GM12878 (cell line): ENCODE measurements around the gene MEF2D. TPM values are rescaled to one million over a fixed set of nuclear protein-coding genes. Genes with fewer than 3 reads are reported as not detected.

ENCODE experiments used
- ATAC-seq: fragments of 200-7000 bp; cut with Tn5 transposase; 3 replicates; pipeline ENCODE4 v1.9.1; 2020; ENCODE audit warnings: mild to moderate bottlenecking, moderate library complexity
- BruUV-seq: library from RNA; stranded (reverse); fragments of 400-500 nt; replicated peaks from 2 replicates; lab custom pipeline; 2021; lab: Mats Ljungman, UMichigan
- CTCF ChIA-PET: fragments of 300-600 bp; sonication (Branson Sonifier 250); formaldehyde crosslinking; extraction: SDS; loops from one replicate; lab custom pipeline; 2021; ENCODE audit warnings: inconsistent platforms; lab: Yijun Ruan, JAX
- POLR2A ChIA-PET: fragments of 350-600 bp; formaldehyde crosslinking; extraction: SDS; loops from one replicate; lab custom pipeline; 2021; ENCODE audit warnings: inconsistent platforms; lab: Charles Lee
- RAD21 ChIA-PET: fragments of 300-600 bp; sonication (Branson Sonifier 250); formaldehyde crosslinking; loops from one replicate; lab custom pipeline; 2023; ENCODE audit warnings: antibody characterized with exemption; ENCODE audit not compliant: unreplicated experiment; lab: Charles Lee
- SMC1A ChIA-PET: fragments of 300-600 bp; sonication (Branson Sonifier 250); formaldehyde crosslinking; loops from one replicate; lab custom pipeline; 2023; ENCODE audit not compliant: unreplicated experiment, uncharacterized antibody; lab: Charles Lee
- DNase-seq: peaks from one replicate; pipeline ENCODE4 v3.0.0-alpha.2; 2011; ENCODE audit warnings: low read depth, low spot score
- FAIRE-seq: peaks from 3 replicates; lab custom pipeline; 2011; peaks lifted over from hg19 to GRCh38; lab: Jason Lieb, UNC
- H2AFZ ChIP-seq: 2 replicates; pipeline ENCODE4 v1.6.0; 2011; ENCODE audit warnings: low read depth, low read length, control low read depth; ENCODE audit not compliant: control insufficient read depth
- H3K27ac ChIP-seq: 2 replicates; pipeline ENCODE4 v1.5.1; 2011; ENCODE audit warnings: control low read depth; ENCODE audit not compliant: control insufficient read depth, insufficient read depth
- H3K27me3 ChIP-seq, 2 experiments: replicated peaks in 1 of 2; 2 replicates each; pipeline versions ENCODE4 v1.6.0 to v1.6.1; 2011; ENCODE audit warnings: low read length in 1 of 2; ENCODE audit not compliant: control insufficient read depth in 2 of 2, insufficient read depth in 2 of 2
- H3K36me3 ChIP-seq, 2 experiments: 2 replicates each; pipeline ENCODE4 v1.5.1; 2011; ENCODE audit warnings: low read length in 1 of 2; ENCODE audit not compliant: control insufficient read depth in 2 of 2, insufficient read depth in 2 of 2
- H3K4me1 ChIP-seq: 2 replicates; pipeline ENCODE4 v1.6.1; 2011; ENCODE audit warnings: mild to moderate bottlenecking, low read length, moderate library complexity, mixed read lengths; ENCODE audit not compliant: control insufficient read depth, insufficient read depth
- H3K4me2 ChIP-seq: 2 replicates; pipeline ENCODE4 v1.6.0; 2011; ENCODE audit warnings: control low read depth; ENCODE audit not compliant: control insufficient read depth, insufficient read depth
- H3K4me3 ChIP-seq: fragments of 200-600 bp; sonication (generic); 2 replicates; pipeline ENCODE4 v1.5.1; 2016
- H3K79me2 ChIP-seq: 2 replicates; pipeline ENCODE4 v1.6.0; 2011; ENCODE audit warnings: low read length; ENCODE audit not compliant: control insufficient read depth, insufficient read depth
- H3K9ac ChIP-seq: 2 replicates; pipeline ENCODE4 v1.8.0; 2011; ENCODE audit warnings: low read length, control low read depth, mixed read lengths; ENCODE audit not compliant: control insufficient read depth, insufficient read depth
- H3K9me3 ChIP-seq: replicated peaks from 3 replicates; pipeline ENCODE4 v1.5.1; 2011; ENCODE audit warnings: mild to moderate bottlenecking, low read length; ENCODE audit not compliant: control insufficient read depth, insufficient read depth
- H4K20me1 ChIP-seq: 2 replicates; pipeline ENCODE4 v1.6.0; 2011; ENCODE audit not compliant: control insufficient read depth, insufficient read depth
- CBX3 ChIP-seq: fragments of 200-600 bp; sonication (generic); IDR thresholded peaks from 2 replicates; pipeline ENCODE4 v1.6.1; 2016; ENCODE audit warnings: low read depth, borderline replicate concordance
- CEBPZ ChIP-seq: fragments of 150-350 bp; IDR thresholded peaks from 2 replicates; pipeline ENCODE4 v1.6.1; 2016; ENCODE audit warnings: low read depth, low read length
- JUNB ChIP-seq: IDR thresholded peaks from 2 replicates; pipeline ENCODE4 v1.6.1; 2016; ENCODE audit warnings: antibody characterized with exemption, mild to moderate bottlenecking
- LARP7 ChIP-seq: fragments of 450-650 bp; IDR thresholded peaks from 2 replicates; pipeline ENCODE4 v1.6.1; 2017; ENCODE audit warnings: mild to moderate bottlenecking
- PKNOX1 ChIP-seq: fragments of 450-650 bp; IDR thresholded peaks from 2 replicates; pipeline ENCODE4 v1.6.1; 2016; ENCODE audit warnings: mild to moderate bottlenecking
- PML ChIP-seq: IDR thresholded peaks from 2 replicates; pipeline ENCODE4 v1.6.1; 2012; ENCODE audit warnings: low read length, inconsistent platforms
- SMARCA5 ChIP-seq: fragments of 450-650 bp; IDR thresholded peaks from 2 replicates; pipeline ENCODE4 v1.6.1; 2017; ENCODE audit warnings: mild to moderate bottlenecking
- SREBF2 ChIP-seq: IDR thresholded peaks from 2 replicates; pipeline ENCODE4 v1.6.1; 2012; ENCODE audit warnings: mild to moderate bottlenecking, low read length
- STAT1 ChIP-seq: fragments of 450-650 bp; conservative IDR thresholded peaks from 2 replicates; pipeline ENCODE4 v1.6.1; 2014; ENCODE audit warnings: antibody characterized with exemption, mild to moderate bottlenecking
- TAF1 ChIP-seq: IDR thresholded peaks from 2 replicates; pipeline ENCODE4 v1.6.1; 2011; ENCODE audit warnings: mild to moderate bottlenecking, low read depth, low read length, borderline replicate concordance
- ZNF274 ChIP-seq: IDR thresholded peaks from one replicate; pipeline ENCODE4 v1.8.0; 2011; ENCODE audit not compliant: insufficient read length, insufficient read depth
- WGBS: methylation state at CpG from one replicate; pipeline ENCODE4 v1.1.6; 2016; ENCODE audit warnings: low lambda C conversion rate; ENCODE audit not compliant: insufficient replicate concordance, insufficient coverage; ENCODE audit errors: missing lambda C conversion rate; 5-methylcytosine and 5-hydroxymethylcytosine counted together
- in situ Hi-C: fragments of 300-500 bp; cut with MboI; formaldehyde crosslinking; loops from 9 replicates; pipeline ENCODE4 v1.14.3; 2018; ENCODE audit warnings: mixed read lengths
- intact Hi-C: fragments of 100-400 bp; cut with micrococcal nuclease; formaldehyde crosslinking; loops from one replicate; pipeline ENCODE4 v1.14.2; 2022; ENCODE audit not compliant: unreplicated experiment
- polyA plus RNA-seq, 11 experiments: library from polyadenylated mRNA; depleted of rRNA in 4 of 11; unstranded in 6 of 11; stranded (reverse) in 5 of 11; fragments of >200 nt; fragmentation: Nextera tagmentation in 4 of 11; fragmentation: Illumina TruSeq in 1 of 11; extraction: Ambion mirVana in 4 of 11; extraction: Trizol in 1 of 11; gene quantifications; 1 replicate in 1 of 11; 2 replicates in 10 of 11; pipeline versions ENCODE4 v1.2.1 to v1.2.3, GENCODE V29; 2011 to 2016; ENCODE audit warnings: inconsistent platforms in 2 of 11, missing spikeins in 2 of 11, low read depth in 1 of 11
- total RNA-seq, 4 experiments: library from RNA; depleted of rRNA in 3 of 4; stranded (reverse); fragments of >200 nt in 3 of 4; fragmentation: Illumina TruSeq in 1 of 4; extraction: Trizol in 1 of 4; gene quantifications; 2 replicates each; pipeline versions ENCODE4 v1.2.1 to v1.2.3, GENCODE V29; 2013 to 2021
- TF ChIP-seq, protein P1 (sequence below): IDR thresholded peaks from 2 replicates; pipeline ENCODE4 v1.6.1; 2012; ENCODE audit warnings: low read depth, low read length, improper control_type of control experiment

MEF2D gene
- total and polyA plus RNA-seq, 10 of the 15 experiments (the other 5 are each of a cell fraction or from before 2014, with no cell fraction given), result 0.61 to 53.0 (median 15.2) TPM

DNA sequence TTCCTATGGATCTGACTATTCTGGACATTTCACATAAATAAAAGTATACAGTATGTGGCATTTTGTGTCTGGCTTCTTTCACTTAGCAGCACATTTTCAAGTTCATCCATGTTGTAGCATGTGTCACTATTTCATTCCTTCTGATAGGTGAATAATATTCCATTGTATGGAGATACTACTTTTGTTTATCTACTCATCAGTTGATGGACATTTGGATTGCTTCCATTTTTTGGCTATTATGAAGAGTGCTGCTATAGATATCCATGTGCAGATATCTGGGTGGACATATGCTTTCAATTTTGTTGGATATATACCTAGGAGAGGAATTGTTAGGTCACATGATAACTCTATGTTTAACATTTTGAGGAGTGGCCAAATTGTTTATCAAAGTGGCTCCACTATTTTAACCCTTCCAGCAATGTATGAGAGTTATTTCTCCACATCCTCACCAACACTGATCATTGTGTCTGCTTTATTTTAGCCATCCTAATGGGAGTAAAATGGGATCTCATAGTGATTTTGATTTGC is 21.9 kb upstream of the MEF2D start:
- ChIA-PET POLR2A (interaction anchor here (2.9 kb wide), 1 partner anchor 14 kb away, joined by 11 read pairs; no protein-coding TSS in a partner anchor), CTCF (interaction anchor here (1.2 to 1.5 kb wide), 2 partner anchors 33 to 137 kb away, joined by 3 to 4 read pairs; no protein-coding TSS in a partner anchor), SMC1A (no interaction called here), RAD21 (no interaction called here)
- in situ Hi-C loops (no loop called here), intact Hi-C loops (no loop called here)
- H3K9ac ChIP-seq, result no peak overlapping the region
- no peaks in the 10 kb centered on the region for H3K36me3 ChIP-seq
- no peaks in the 10 kb centered on the region for H3K9me3 ChIP-seq
- no peak overlapping the region for H3K4me2 ChIP-seq
- TF ChIP-seq SMARCA5, result no peak
- TF ChIP-seq ZNF274, result no peak
- no peak for DNase-seq
- peaks cover 24% of the 10 kb centered on the region for H3K4me1 ChIP-seq
- no peak overlapping the region for H3K4me3 ChIP-seq
- H3K27ac ChIP-seq, result no peak overlapping the region
- BruUV-seq, result no TSS peak
- ATAC-seq, result no peak
- no peak overlapping the region for H2AFZ ChIP-seq
- H4K20me1 ChIP-seq, result no peaks in the 10 kb centered on the region
- no peaks in the 10 kb centered on the region for H3K27me3 ChIP-seq
- H3K79me2 ChIP-seq, result no peaks in the 10 kb centered on the region
- FAIRE-seq, result no peak

DNA sequence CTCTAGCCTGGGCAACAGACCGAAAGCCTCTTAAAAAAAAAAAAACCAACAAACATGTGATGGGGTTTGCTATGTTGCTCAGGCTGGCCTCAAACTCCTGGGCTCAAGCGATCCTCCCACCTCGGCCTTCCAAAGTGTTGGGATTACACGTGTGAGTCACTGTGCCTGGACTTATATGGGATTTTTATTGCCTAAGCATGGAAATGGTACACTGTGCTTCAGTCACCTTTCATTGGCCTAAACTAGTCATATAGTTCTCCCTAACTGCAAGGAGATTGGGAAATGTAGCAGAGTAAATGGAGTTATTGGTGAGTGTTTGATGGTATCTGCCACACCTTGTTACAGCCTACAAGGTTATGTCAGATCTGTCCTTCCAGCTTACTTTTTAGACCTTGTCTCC is 17.2 kb upstream of the MEF2D start:
- intact Hi-C loops (no loop called here), in situ Hi-C loops (no loop called here)
- no peaks in the 10 kb centered on the region for H3K4me1 ChIP-seq
- ChIA-PET SMC1A (interaction anchor here (1.0 to 1.5 kb wide), 2 partner anchors 10 kb away, joined by 3 to 7 read pairs; no protein-coding TSS in a partner anchor), CTCF (interaction anchor here (1.1 to 1.5 kb wide), 3 partner anchors 9 to 72 kb away, joined by 3 read pairs; no protein-coding TSS in a partner anchor), POLR2A (interaction anchor here (2.2 kb wide), 1 partner anchor 10 kb away, joined by 11 read pairs; no protein-coding TSS in a partner anchor), RAD21 (interaction anchor here (0.7 kb wide), 1 partner anchor 98 kb away, joined by 3 read pairs; no protein-coding TSS in a partner anchor)
- H3K9me3 ChIP-seq, result no peaks in the 10 kb centered on the region
- H2AFZ ChIP-seq, result no peak overlapping the region
- no peaks in the 10 kb centered on the region for H4K20me1 ChIP-seq
- no peak overlapping the region for H3K4me2 ChIP-seq
- H3K27me3 ChIP-seq, result no peaks in the 10 kb centered on the region
- H3K79me2 ChIP-seq, result no peaks in the 10 kb centered on the region
- H3K27ac ChIP-seq, result no peak overlapping the region
- WGBS, result 21% methylated on average over 4 of the region's 4 CpGs
- ATAC-seq (no peak), FAIRE-seq (no peak), DNase-seq (no peak)
- H3K9ac ChIP-seq, result no peak overlapping the region
- H3K36me3 ChIP-seq, result no peaks in the 10 kb centered on the region
- BruUV-seq, result no TSS peak
- no peak overlapping the region for H3K4me3 ChIP-seq
- TF ChIP-seq SREBF2 (no peak), CEBPZ (no peak), PML (no peak), TAF1 (no peak), CBX3 (no peak), STAT1 (no peak), LARP7 (no peak), PKNOX1 (no peak), JUNB (no peak)
- TF ChIP-seq, protein P1, sequence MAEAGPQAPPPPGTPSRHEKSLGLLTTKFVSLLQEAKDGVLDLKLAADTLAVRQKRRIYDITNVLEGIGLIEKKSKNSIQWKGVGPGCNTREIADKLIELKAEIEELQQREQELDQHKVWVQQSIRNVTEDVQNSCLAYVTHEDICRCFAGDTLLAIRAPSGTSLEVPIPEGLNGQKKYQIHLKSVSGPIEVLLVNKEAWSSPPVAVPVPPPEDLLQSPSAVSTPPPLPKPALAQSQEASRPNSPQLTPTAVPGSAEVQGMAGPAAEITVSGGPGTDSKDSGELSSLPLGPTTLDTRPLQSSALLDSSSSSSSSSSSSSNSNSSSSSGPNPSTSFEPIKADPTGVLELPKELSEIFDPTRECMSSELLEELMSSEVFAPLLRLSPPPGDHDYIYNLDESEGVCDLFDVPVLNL, result no peak
